ENCODE data around the gene TMTC2.
"Not testable (repeated sequence)": the region's sequence is repeated elsewhere in the genome, so short reads cannot be mapped to it uniquely, and the experiment has no call there.

TMTC2 gene

GRCh38 chr12:82826505-82826904 lies 139.8 kb downstream of the TMTC2 start:
- Histone ChIP-seq H2AFZ (ENCODE audit: low read depth, low read length) (no peak overlapping the region), H3K4me1 (ENCODE audit: insufficient read depth, low read length) (no peaks in the 10 kb centered on the region), H3K27me3 (ENCODE audit: insufficient read depth, low read length) (no peaks in the 10 kb centered on the region), H3K4me3 (ENCODE audit: low read length) (no peak overlapping the region), H3K36me3 (ENCODE audit: insufficient read depth, low read length) (peaks cover 2% of the 10 kb centered on the region), H3K9me3 (ENCODE audit: low read length) (peaks cover 3% of the 10 kb centered on the region)

- H3K27me3 ChIP-seq (ENCODE audit: insufficient read depth, low read length) = no peaks in the 10 kb centered on the region
- H3K4me1 ChIP-seq (ENCODE audit: insufficient read depth, low read length) = no peaks in the 10 kb centered on the region
- no peaks in the 10 kb centered on the region for H3K9me3 ChIP-seq (ENCODE audit: low read length)
- peaks cover 2% of the 10 kb centered on the region for H3K36me3 ChIP-seq (ENCODE audit: insufficient read depth, low read length)
- H2AFZ ChIP-seq (ENCODE audit: low read depth, low read length) = no peak overlapping the region
- no peak overlapping the region for H3K4me3 ChIP-seq (ENCODE audit: low read length)
These were observed 145.4 kb downstream of the TMTC2 start for GRCh38 chr12:82832096-82832495.

- Histone ChIP-seq H3K27me3 (ENCODE audit: insufficient read depth, low read length) (no peaks in the 10 kb centered on the region), H3K4me1 (ENCODE audit: insufficient read depth, low read length) (no peaks in the 10 kb centered on the region), H3K36me3 (ENCODE audit: insufficient read depth, low read length) (peaks cover 2% of the 10 kb centered on the region), H3K9me3 (ENCODE audit: low read length) (no peaks in the 10 kb centered on the region), H2AFZ (ENCODE audit: low read depth, low read length) (no peak overlapping the region), H3K4me3 (ENCODE audit: low read length) (no peak overlapping the region)
These were observed 146.3 kb downstream of the TMTC2 start for GRCh38 chr12:82832981-82833380.

GRCh38 chr12:82833481-82833880 lies 146.8 kb downstream of the TMTC2 start:
- Histone ChIP-seq H3K4me3 (ENCODE audit: low read length) (no peak overlapping the region), H3K4me1 (ENCODE audit: insufficient read depth, low read length) (no peaks in the 10 kb centered on the region), H2AFZ (ENCODE audit: low read depth, low read length) (no peak overlapping the region), H3K9me3 (ENCODE audit: low read length) (no peaks in the 10 kb centered on the region), H3K36me3 (ENCODE audit: insufficient read depth, low read length) (peaks cover 2% of the 10 kb centered on the region), H3K27me3 (ENCODE audit: insufficient read depth, low read length) (no peaks in the 10 kb centered on the region)

GRCh38 chr12:82835217-82835616 lies 148.5 kb downstream of the TMTC2 start:
- H3K27me3 ChIP-seq (ENCODE audit: insufficient read depth, low read length) = no peaks in the 10 kb centered on the region
- H3K4me1 ChIP-seq (ENCODE audit: insufficient read depth, low read length) = no peaks in the 10 kb centered on the region
- H3K9me3 ChIP-seq (ENCODE audit: low read length) = no peaks in the 10 kb centered on the region
- H2AFZ ChIP-seq (ENCODE audit: low read depth, low read length) = no peak overlapping the region
- H3K4me3 ChIP-seq (ENCODE audit: low read length) = no peak overlapping the region
- peaks cover 2% of the 10 kb centered on the region for H3K36me3 ChIP-seq (ENCODE audit: insufficient read depth, low read length)

GRCh38 chr12:82838131-82838551 lies 151.4 kb downstream of the TMTC2 start:
- Histone ChIP-seq H3K4me1 (ENCODE audit: insufficient read depth, low read length) (no peaks in the 10 kb centered on the region), H3K4me3 (ENCODE audit: low read length) (no peak overlapping the region), H2AFZ (ENCODE audit: low read depth, low read length) (no peak overlapping the region), H3K9me3 (ENCODE audit: low read length) (no peaks in the 10 kb centered on the region), H3K36me3 (ENCODE audit: insufficient read depth, low read length) (peaks cover 2% of the 10 kb centered on the region), H3K27me3 (ENCODE audit: insufficient read depth, low read length) (no peaks in the 10 kb centered on the region)

GRCh38 chr12:82838827-82839226 lies 152.1 kb downstream of the TMTC2 start:
- Histone ChIP-seq H3K9me3 (ENCODE audit: low read length) (no peaks in the 10 kb centered on the region), H2AFZ (ENCODE audit: low read depth, low read length) (no peak overlapping the region), H3K36me3 (ENCODE audit: insufficient read depth, low read length) (peaks cover 2% of the 10 kb centered on the region), H3K4me3 (ENCODE audit: low read length) (no peak overlapping the region), H3K4me1 (ENCODE audit: insufficient read depth, low read length) (no peaks in the 10 kb centered on the region), H3K27me3 (ENCODE audit: insufficient read depth, low read length) (no peaks in the 10 kb centered on the region)

GRCh38 chr12:82839796-82840195 lies 153.1 kb downstream of the TMTC2 start:
- no peak overlapping the region for H2AFZ ChIP-seq (ENCODE audit: low read depth, low read length)
- H3K4me1 ChIP-seq (ENCODE audit: insufficient read depth, low read length) = no peaks in the 10 kb centered on the region
- no peak overlapping the region for H3K4me3 ChIP-seq (ENCODE audit: low read length)
- no peaks in the 10 kb centered on the region for H3K9me3 ChIP-seq (ENCODE audit: low read length)
- H3K36me3 ChIP-seq (ENCODE audit: insufficient read depth, low read length) = peaks cover 1% of the 10 kb centered on the region
- H3K27me3 ChIP-seq (ENCODE audit: insufficient read depth, low read length) = no peaks in the 10 kb centered on the region

- H3K4me1 ChIP-seq (ENCODE audit: insufficient read depth, low read length) = no peaks in the 10 kb centered on the region
- H3K9me3 ChIP-seq (ENCODE audit: low read length) = no peaks in the 10 kb centered on the region
- no peaks in the 10 kb centered on the region for H3K27me3 ChIP-seq (ENCODE audit: insufficient read depth, low read length)
- H2AFZ ChIP-seq (ENCODE audit: low read depth, low read length) = no peak overlapping the region
- peaks cover 2% of the 10 kb centered on the region for H3K36me3 ChIP-seq (ENCODE audit: insufficient read depth, low read length)
- no peak overlapping the region for H3K4me3 ChIP-seq (ENCODE audit: low read length)
These were observed 154.8 kb downstream of the TMTC2 start for GRCh38 chr12:82841487-82841904.

- Histone ChIP-seq H3K4me3 (ENCODE audit: low read length) (no peak overlapping the region), H3K36me3 (ENCODE audit: insufficient read depth, low read length) (peaks cover 4% of the 10 kb centered on the region), H3K27me3 (ENCODE audit: insufficient read depth, low read length) (no peaks in the 10 kb centered on the region), H3K9me3 (ENCODE audit: low read length) (no peaks in the 10 kb centered on the region), H3K4me1 (ENCODE audit: insufficient read depth, low read length) (no peaks in the 10 kb centered on the region), H2AFZ (ENCODE audit: low read depth, low read length) (no peak overlapping the region)
These were observed 155.8 kb downstream of the TMTC2 start for GRCh38 chr12:82842480-82842879.

GRCh38 chr12:82845076-82845475 lies 158.4 kb downstream of the TMTC2 start:
- not testable (repeated sequence) for H3K4me1 ChIP-seq (ENCODE audit: insufficient read depth, low read length); H2AFZ ChIP-seq (ENCODE audit: low read depth, low read length); H3K27me3 ChIP-seq (ENCODE audit: insufficient read depth, low read length); H3K36me3 ChIP-seq (ENCODE audit: insufficient read depth, low read length); H3K4me3 ChIP-seq (ENCODE audit: low read length); H3K9me3 ChIP-seq (ENCODE audit: low read length)

GRCh38 chr12:82848845-82849244 lies 162.1 kb downstream of the TMTC2 start:
- H3K9me3 ChIP-seq (ENCODE audit: low read length) = no peaks in the 10 kb centered on the region
- H3K27me3 ChIP-seq (ENCODE audit: insufficient read depth, low read length) = no peaks in the 10 kb centered on the region
- no peak overlapping the region for H3K4me3 ChIP-seq (ENCODE audit: low read length)
- H2AFZ ChIP-seq (ENCODE audit: low read depth, low read length) = no peak overlapping the region
- H3K4me1 ChIP-seq (ENCODE audit: insufficient read depth, low read length) = peaks cover 8% of the 10 kb centered on the region
- H3K36me3 ChIP-seq (ENCODE audit: insufficient read depth, low read length) = peaks cover 4% of the 10 kb centered on the region

- Histone ChIP-seq H2AFZ (ENCODE audit: low read depth, low read length) (no peak overlapping the region), H3K4me3 (ENCODE audit: low read length) (no peak overlapping the region), H3K36me3 (ENCODE audit: insufficient read depth, low read length) (peaks cover 7% of the 10 kb centered on the region), H3K27me3 (ENCODE audit: insufficient read depth, low read length) (no peaks in the 10 kb centered on the region), H3K9me3 (ENCODE audit: low read length) (peaks cover 1% of the 10 kb centered on the region), H3K4me1 (ENCODE audit: insufficient read depth, low read length) (peaks cover 15% of the 10 kb centered on the region)
These were observed 165.8 kb downstream of the TMTC2 start for GRCh38 chr12:82852529-82852928.

GRCh38 chr12:82855872-82856271 lies 169.2 kb downstream of the TMTC2 start:
- no peaks in the 10 kb centered on the region for H3K27me3 ChIP-seq (ENCODE audit: insufficient read depth, low read length)
- no peak overlapping the region for H3K4me3 ChIP-seq (ENCODE audit: low read length)
- H2AFZ ChIP-seq (ENCODE audit: low read depth, low read length) = no peak overlapping the region
- peaks cover 14% of the 10 kb centered on the region for H3K36me3 ChIP-seq (ENCODE audit: insufficient read depth, low read length)
- peaks cover 1% of the 10 kb centered on the region for H3K9me3 ChIP-seq (ENCODE audit: low read length)
- H3K4me1 ChIP-seq (ENCODE audit: insufficient read depth, low read length) = peaks cover 8% of the 10 kb centered on the region

Data from neuron (in vitro differentiated cells).